Epidermal melanocyte (primary cell): Measurements from ENCODE around the gene GNA15.
"Not testable (repeated sequence)": the region's sequence is repeated elsewhere in the genome, so short reads cannot be mapped to it uniquely, and the experiment has no call there.

Source experiments
- DNase-seq: peaks from one replicate; pipeline ENCODE4 v3.0.0; 2011; ENCODE audit warnings: low spot score; ENCODE audit not compliant: insufficient read length

Gene GNA15

GRCh38 chr19:3149526-3150505 is 14.0 kb downstream of the GNA15 start:
- DNase-seq: no peak

- no peak for DNase-seq
These were observed 15.0 kb downstream of the GNA15 start for GRCh38 chr19:3150739-3151329.

GRCh38 chr19:3151563-3152418 is 16.0 kb downstream of the GNA15 start:
- DNase-seq: no peak

DNA sequence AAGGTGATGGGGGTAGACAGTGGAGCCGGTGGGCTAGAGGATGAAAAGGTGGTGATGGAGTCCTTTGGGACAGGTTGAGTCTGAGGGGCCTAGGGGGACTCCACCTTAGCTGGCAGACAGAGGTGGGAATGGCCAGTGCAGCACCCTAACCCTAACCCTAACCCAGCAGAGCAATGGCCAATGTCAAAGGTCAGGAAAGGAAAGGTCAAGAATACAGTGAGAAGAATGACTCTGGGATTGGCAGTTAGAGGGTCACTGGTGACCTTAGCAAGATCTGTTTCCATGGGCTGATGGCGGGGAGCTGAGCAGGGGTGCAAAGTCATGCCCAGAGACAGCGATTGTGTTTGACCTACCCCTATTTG is 16.6 kb downstream of the GNA15 start:
- DNase-seq: no peak

GRCh38 chr19:3153286-3154230 is 17.7 kb downstream of the GNA15 start:
- DNase-seq: no peak

DNA sequence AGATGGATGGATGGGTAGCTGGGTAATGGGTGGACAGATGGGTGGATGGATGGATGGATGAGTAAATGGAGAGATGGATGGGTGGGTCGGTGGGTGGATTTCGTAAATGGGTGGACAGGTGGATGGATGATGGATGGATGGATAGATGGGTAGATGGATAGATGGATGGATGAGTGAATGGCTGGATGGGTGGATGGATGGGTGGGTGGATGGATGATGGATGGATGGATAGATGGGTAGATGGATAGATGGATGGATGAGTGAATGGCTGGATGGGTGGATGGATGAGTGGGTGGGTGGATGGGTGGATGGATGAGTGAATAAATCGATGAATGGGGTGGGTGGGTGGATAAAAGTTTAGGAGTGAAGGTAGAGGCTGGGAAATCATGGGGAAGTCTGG is 18.6 kb downstream of the GNA15 start:
- DNase-seq: not testable (repeated sequence)

- DNase-seq: peak; percentile 53
These were observed 19.3 kb downstream of the GNA15 start for GRCh38 chr19:3154957-3155736.

DNA sequence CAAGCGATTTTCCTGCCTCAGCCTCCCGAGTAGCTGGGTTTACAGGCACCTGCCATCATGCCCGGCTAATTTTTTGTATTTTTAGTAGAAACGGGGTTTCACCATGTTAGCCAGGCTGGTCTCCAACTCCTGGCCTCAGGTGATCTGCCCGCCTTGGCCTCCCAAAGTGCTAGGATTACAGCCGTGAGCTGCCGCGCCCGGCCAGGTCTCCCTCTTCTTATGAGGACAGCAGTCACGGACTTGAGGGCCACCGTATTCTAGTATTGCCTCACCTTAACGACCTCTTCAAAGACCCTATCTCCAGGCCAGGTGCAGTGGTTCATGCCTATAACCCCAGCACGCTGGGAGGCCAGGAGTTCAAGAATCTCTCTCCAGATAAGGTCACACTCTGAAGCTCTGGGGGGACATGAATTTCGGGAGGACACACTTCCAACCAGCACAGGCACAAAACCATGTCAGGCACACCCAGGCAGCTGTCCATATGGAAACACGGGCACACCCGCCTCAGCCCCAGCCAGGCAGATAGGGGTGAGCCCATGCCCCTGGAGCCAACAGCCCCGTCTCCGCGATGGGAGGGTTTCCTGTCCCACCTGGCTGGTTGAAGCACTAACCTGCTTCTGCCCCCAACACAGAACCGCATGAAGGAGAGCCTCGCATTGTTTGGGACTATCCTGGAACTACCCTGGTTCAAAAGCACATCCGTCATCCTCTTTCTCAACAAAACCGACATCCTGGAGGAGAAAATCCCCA is 21.4 kb downstream of the GNA15 start:
- DNase-seq: no peak

GRCh38 chr19:3159565-3159964 is 23.7 kb downstream of the GNA15 start:
- no peak for DNase-seq

DNA sequence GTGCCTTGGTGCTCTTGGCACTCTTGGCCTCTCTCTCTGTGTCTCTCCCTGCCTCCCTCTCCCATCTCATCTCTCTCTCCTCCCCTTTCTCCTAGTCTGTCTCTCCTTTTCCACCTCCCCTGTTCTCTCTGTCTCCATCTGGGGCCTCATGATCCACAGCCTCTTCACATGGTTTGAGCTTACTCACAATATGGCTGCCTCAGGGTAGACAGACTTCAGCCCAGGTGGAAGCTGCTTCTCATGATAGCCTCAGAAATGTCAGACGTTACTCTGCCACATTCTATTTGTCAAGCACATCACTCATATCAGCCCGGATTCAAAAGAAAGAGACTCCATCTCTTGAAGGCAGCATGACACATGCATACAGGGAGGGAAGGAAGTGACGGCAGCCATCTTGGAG is 24.4 kb downstream of the GNA15 start:
- no peak for DNase-seq

DNA sequence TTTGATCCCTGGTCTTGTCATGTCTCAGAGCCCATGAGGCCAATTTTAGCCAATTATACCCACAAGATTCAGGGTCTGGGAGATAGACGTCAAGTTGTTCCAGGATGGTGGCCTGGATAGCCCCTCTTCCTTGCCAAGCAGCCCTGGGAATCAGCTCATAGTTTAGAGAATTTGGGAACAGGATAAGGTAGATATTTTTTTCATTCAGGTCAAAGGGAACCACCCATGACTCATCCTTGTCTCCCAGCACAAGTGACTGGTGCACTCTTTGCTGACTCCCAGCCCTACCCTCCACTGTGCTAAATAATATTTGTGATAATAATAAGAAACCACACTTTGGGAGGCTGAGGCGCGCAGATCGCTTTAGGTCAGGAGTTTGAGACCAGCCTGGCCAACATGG is 25.6 kb downstream of the GNA15 start:
- no peak for DNase-seq

DNA sequence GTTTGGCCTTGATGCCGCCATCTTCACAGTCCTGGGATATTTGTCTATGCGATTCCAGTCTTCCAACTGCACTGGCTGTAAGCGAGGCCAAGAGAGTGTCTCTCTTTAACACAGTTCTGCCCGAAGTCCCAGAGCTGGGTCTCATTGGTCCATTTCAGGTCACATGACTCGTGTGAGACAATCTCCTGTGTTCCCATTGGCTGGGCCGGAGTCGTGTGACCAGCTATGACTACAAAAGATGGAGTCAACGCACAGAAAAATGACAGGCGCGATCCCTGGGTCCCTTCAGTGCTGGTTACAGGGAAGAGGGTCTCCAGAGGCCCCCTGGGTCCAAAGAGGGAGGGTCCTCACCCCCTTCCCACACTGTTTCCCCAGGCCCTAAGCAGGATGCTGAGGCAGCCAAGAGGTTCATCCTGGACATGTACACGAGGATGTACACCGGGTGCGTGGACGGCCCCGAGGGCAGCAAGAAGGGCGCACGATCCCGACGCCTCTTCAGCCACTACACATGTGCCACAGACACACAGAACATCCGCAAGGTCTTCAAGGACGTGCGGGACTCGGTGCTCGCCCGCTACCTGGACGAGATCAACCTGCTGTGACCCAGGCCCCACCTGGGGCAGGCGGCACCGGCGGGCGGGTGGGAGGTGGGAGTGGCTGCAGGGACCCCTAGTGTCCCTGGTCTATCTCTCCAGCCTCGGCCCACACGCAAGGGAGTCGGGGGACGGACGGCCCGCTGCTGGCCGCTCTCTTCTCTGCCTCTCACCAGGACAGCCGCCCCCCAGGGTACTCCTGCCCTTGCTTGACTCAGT is 26.8 kb downstream of the GNA15 start:
- DNase-seq: no peak

DNA sequence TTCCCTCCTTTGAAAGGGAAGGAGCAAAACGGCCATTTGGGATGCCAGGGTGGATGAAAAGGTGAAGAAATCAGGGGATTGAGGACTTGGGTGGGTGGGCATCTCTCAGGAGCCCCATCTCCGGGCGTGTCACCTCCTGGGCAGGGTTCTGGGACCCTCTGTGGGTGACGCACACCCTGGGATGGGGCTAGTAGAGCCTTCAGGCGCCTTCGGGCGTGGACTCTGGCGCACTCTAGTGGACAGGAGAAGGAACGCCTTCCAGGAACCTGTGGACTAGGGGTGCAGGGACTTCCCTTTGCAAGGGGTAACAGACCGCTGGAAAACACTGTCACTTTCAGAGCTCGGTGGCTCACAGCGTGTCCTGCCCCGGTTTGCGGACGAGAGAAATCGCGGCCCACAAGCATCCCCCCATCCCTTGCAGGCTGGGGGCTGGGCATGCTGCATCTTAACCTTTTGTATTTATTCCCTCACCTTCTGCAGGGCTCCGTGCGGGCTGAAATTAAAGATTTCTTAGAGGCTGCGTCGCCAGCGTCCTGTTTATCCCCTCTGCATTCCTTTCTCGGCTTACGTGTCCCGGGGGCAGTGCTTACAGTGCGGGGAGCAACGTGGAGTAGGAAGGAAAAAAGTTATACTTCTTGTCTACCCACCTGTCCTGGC is 27.5 kb downstream of the GNA15 start:
- peak; percentile 89 for DNase-seq

GRCh38 chr19:3163943-3164342 is 28.1 kb downstream of the GNA15 start:
- DNase-seq: no peak

DNA sequence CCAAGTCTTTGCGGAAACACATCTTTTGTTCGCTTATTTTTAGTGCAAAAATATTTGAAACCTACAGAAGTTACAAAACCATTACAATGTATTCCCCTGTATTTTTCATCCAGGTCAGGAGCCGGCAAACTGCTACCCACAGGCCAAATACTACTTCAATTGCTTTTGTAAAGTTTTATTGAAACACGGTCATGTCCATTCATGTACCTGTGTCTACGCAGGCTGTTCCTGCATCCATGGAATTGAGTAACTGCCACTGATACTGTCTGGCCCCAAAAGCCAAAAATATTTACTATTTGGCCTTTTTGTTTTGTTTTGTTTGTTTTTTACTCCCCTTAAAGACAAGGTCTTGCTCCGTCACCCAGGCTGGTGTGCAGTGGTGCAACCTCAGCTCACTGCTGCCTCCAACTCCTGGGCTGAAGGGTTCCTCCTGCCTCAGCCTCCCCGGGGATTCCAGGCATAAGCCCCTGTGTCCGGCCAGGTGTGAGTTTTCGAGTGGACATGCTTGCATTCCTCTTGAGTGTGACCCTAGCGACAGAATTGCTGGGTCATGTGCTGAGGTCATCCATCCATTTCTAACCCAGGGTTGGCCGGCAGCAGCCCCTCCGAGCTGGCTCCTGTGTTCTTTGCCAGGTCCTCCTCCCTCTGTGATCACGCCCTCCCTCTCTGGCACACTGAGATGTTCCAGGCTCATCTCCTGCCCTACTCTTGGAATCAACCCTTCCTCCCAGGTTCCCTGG is 31.9 kb downstream of the GNA15 start:
- DNase-seq: no peak

- no peak for DNase-seq
These were observed 36.2 kb downstream of the GNA15 start for GRCh38 chr19:3171894-3172672.

GRCh38 chr19:3172673-3173000 is 36.8 kb downstream of the GNA15 start:
- DNase-seq: not testable (repeated sequence)
